GM19023 (cell line): ENCODE data around the gene USP32.
"Not testable (repeated sequence)": the region's sequence is repeated elsewhere in the genome, so short reads cannot be mapped to it uniquely, and the experiment has no call there.

Experiments used
- ATAC-seq: cut with Tn5 transposase; IDR thresholded peaks from one replicate; pipeline ENCODE4 v1.9.1; 2021; ENCODE audit warnings: mild to moderate bottlenecking, moderate library complexity; ENCODE audit not compliant: unreplicated experiment

USP32 gene

GRCh38 chr17:60372790-60373483, 19.0 kb downstream of the USP32 start:
- ATAC-seq: no peak

- ATAC-seq: no peak
Measured at GRCh38 chr17:60371818-60372510, 20.0 kb downstream of the USP32 start.

GRCh38 chr17:60371416-60371815, 20.5 kb downstream of the USP32 start:
- no peak for ATAC-seq

- ATAC-seq: no peak
Measured at GRCh38 chr17:60369727-60370126, 22.2 kb downstream of the USP32 start.

- ATAC-seq: no peak
Measured at GRCh38 chr17:60363700-60364405, 28.1 kb downstream of the USP32 start.

- ATAC-seq: no peak
Measured at GRCh38 chr17:60362329-60362728, 29.6 kb downstream of the USP32 start.

GRCh38 chr17:60361889-60362288, 30.0 kb downstream of the USP32 start:
- ATAC-seq: no peak

- no peak for ATAC-seq
Measured at GRCh38 chr17:60359415-60359814, 32.5 kb downstream of the USP32 start.

- ATAC-seq: no peak
Measured at GRCh38 chr17:60358606-60359225, 33.2 kb downstream of the USP32 start.

GRCh38 chr17:60356940-60357339, 35.0 kb downstream of the USP32 start:
- no peak for ATAC-seq

- no peak for ATAC-seq
Measured at GRCh38 chr17:60355663-60356594, 36.0 kb downstream of the USP32 start.

GRCh38 chr17:60354223-60354622, 37.7 kb downstream of the USP32 start:
- ATAC-seq: no peak

- no peak for ATAC-seq
Measured at GRCh38 chr17:60353773-60354172, 38.2 kb downstream of the USP32 start.

GRCh38 chr17:60352569-60352968, 39.4 kb downstream of the USP32 start:
- no peak for ATAC-seq

GRCh38 chr17:60352071-60352470, 39.9 kb downstream of the USP32 start:
- ATAC-seq: no peak

GRCh38 chr17:60351012-60351695, 40.8 kb downstream of the USP32 start:
- no peak for ATAC-seq

GRCh38 chr17:60348616-60349015, 43.3 kb downstream of the USP32 start:
- ATAC-seq: no peak

- ATAC-seq: no peak
Measured at GRCh38 chr17:60345233-60345632, 46.7 kb downstream of the USP32 start.

GRCh38 chr17:60342492-60342891, 49.4 kb downstream of the USP32 start:
- not testable (repeated sequence) for ATAC-seq

GRCh38 chr17:60335289-60335688, 56.6 kb downstream of the USP32 start:
- no peak for ATAC-seq
